Measurements from ENCODE around the gene UTY. TPM values are rescaled to one million over a fixed set of nuclear protein-coding genes. Genes with fewer than 3 reads are reported as not detected.

Gene UTY
- total RNA-seq, 1 donor = 36.9 TPM

GRCh38 chrY:13443146-13443545, 36.7 kb downstream of the UTY start:
- Histone ChIP-seq H2AFZ (ENCODE audit: low read length) (no peak overlapping the region), H3K27me3 (ENCODE audit: insufficient read depth, low read length) (no peaks in the 10 kb centered on the region), H4K20me1 (ENCODE audit: insufficient read depth, low read length) (no peaks in the 10 kb centered on the region), H3K27ac (ENCODE audit: low read depth, low read length) (no peak overlapping the region), H3K4me2 (ENCODE audit: insufficient read depth, low read length) (no peak overlapping the region), H3K4me1 (ENCODE audit: insufficient read depth, low read length) (no peaks in the 10 kb centered on the region), H3K79me2 (ENCODE audit: insufficient read depth, low read length) (no peaks in the 10 kb centered on the region), H3K36me3 (ENCODE audit: insufficient read depth, low read length) (no peaks in the 10 kb centered on the region), H3K4me3 (ENCODE audit: insufficient read depth, low read length) (no peak overlapping the region), H3K9me3 (ENCODE audit: low read depth, low read length) (no peaks in the 10 kb centered on the region)
- DNase-seq (ENCODE audit: insufficient read length, low spot score, missing footprints) = no peak
- TF ChIP-seq CTCF (IDR thresholded peaks at IDR 0.05; ENCODE audit: extremely low read depth, low read depth, low read length) = no peak

GRCh38 chrY:13440811-13441210, 39.0 kb downstream of the UTY start:
- Histone ChIP-seq H2AFZ (ENCODE audit: low read length) (no peak overlapping the region), H4K20me1 (ENCODE audit: insufficient read depth, low read length) (no peaks in the 10 kb centered on the region), H3K4me2 (ENCODE audit: insufficient read depth, low read length) (no peak overlapping the region), H3K9me3 (ENCODE audit: low read depth, low read length) (no peaks in the 10 kb centered on the region), H3K27ac (ENCODE audit: low read depth, low read length) (no peak overlapping the region), H3K36me3 (ENCODE audit: insufficient read depth, low read length) (no peaks in the 10 kb centered on the region), H3K4me1 (ENCODE audit: insufficient read depth, low read length) (no peaks in the 10 kb centered on the region), H3K79me2 (ENCODE audit: insufficient read depth, low read length) (no peaks in the 10 kb centered on the region), H3K4me3 (ENCODE audit: insufficient read depth, low read length) (no peak overlapping the region), H3K27me3 (ENCODE audit: insufficient read depth, low read length) (no peaks in the 10 kb centered on the region)
- no peak for TF ChIP-seq CTCF (IDR thresholded peaks at IDR 0.05; ENCODE audit: extremely low read depth, low read depth, low read length)
- no peak for DNase-seq (ENCODE audit: insufficient read length, low spot score, missing footprints)

GRCh38 chrY:13435968-13436937, 43.6 kb downstream of the UTY start:
- no peaks in the 10 kb centered on the region for H3K4me1 ChIP-seq (ENCODE audit: insufficient read depth, low read length)
- no peak overlapping the region for H2AFZ ChIP-seq (ENCODE audit: low read length)
- no peak for DNase-seq (ENCODE audit: insufficient read length, low spot score, missing footprints)
- H3K4me2 ChIP-seq (ENCODE audit: insufficient read depth, low read length) = no peak overlapping the region
- TF ChIP-seq CTCF (IDR thresholded peaks at IDR 0.05; ENCODE audit: extremely low read depth, low read depth, low read length) = no peak
- H3K36me3 ChIP-seq (ENCODE audit: insufficient read depth, low read length) = no peaks in the 10 kb centered on the region
- H3K79me2 ChIP-seq (ENCODE audit: insufficient read depth, low read length) = no peaks in the 10 kb centered on the region
- H3K4me3 ChIP-seq (ENCODE audit: insufficient read depth, low read length) = no peak overlapping the region
- H3K9me3 ChIP-seq (ENCODE audit: low read depth, low read length) = no peaks in the 10 kb centered on the region
- H4K20me1 ChIP-seq (ENCODE audit: insufficient read depth, low read length) = no peaks in the 10 kb centered on the region
- H3K27me3 ChIP-seq (ENCODE audit: insufficient read depth, low read length) = no peaks in the 10 kb centered on the region
- no peak overlapping the region for H3K27ac ChIP-seq (ENCODE audit: low read depth, low read length)

- Histone ChIP-seq H3K4me3 (ENCODE audit: insufficient read depth, low read length) (no peak overlapping the region), H2AFZ (ENCODE audit: low read length) (no peak overlapping the region), H3K36me3 (ENCODE audit: insufficient read depth, low read length) (no peaks in the 10 kb centered on the region), H3K79me2 (ENCODE audit: insufficient read depth, low read length) (no peaks in the 10 kb centered on the region), H3K4me1 (ENCODE audit: insufficient read depth, low read length) (no peaks in the 10 kb centered on the region), H3K27ac (ENCODE audit: low read depth, low read length) (no peak overlapping the region), H3K27me3 (ENCODE audit: insufficient read depth, low read length) (no peaks in the 10 kb centered on the region), H3K4me2 (ENCODE audit: insufficient read depth, low read length) (no peak overlapping the region), H3K9me3 (ENCODE audit: low read depth, low read length) (no peaks in the 10 kb centered on the region), H4K20me1 (ENCODE audit: insufficient read depth, low read length) (no peaks in the 10 kb centered on the region)
- DNase-seq (ENCODE audit: insufficient read length, low spot score, missing footprints) = no peak
- TF ChIP-seq CTCF (IDR thresholded peaks at IDR 0.05; ENCODE audit: extremely low read depth, low read depth, low read length) = no peak
Measured at GRCh38 chrY:13435206-13435967, 44.4 kb downstream of the UTY start.

Data from osteoblast (primary cell).